IPS DF 6.9 (cell line): ENCODE data around the gene TBKBP1.

Experiments used
- DNase-seq: peaks from one replicate; pipeline ENCODE4 v3.0.0-alpha.2; 2013; ENCODE audit warnings: low read depth, low spot score
- H3K27ac ChIP-seq: one replicate; pipeline ENCODE4 v1.5.1; 2013; ENCODE audit warnings: low read length, control low read depth
- H3K27me3 ChIP-seq: 2 replicates; pipeline ENCODE4 v1.6.1; 2013; ENCODE audit warnings: mild to moderate bottlenecking, low read length; ENCODE audit not compliant: control insufficient read depth, insufficient read depth
- H3K36me3 ChIP-seq: 2 replicates; pipeline ENCODE4 v1.6.1; 2013; ENCODE audit warnings: low read length; ENCODE audit not compliant: control insufficient read depth, insufficient read depth
- H3K4me1 ChIP-seq: 2 replicates; pipeline ENCODE4 v1.6.1; 2013; ENCODE audit warnings: low read length; ENCODE audit not compliant: control insufficient read depth, insufficient read depth
- H3K4me3 ChIP-seq: 2 replicates; pipeline ENCODE4 v1.5.1; 2013; ENCODE audit warnings: mild to moderate bottlenecking, low read length
- H3K9me3 ChIP-seq: 2 replicates; pipeline ENCODE4 v1.6.1; 2013; ENCODE audit warnings: low read length, inconsistent platforms; ENCODE audit not compliant: control insufficient read depth, insufficient read depth
- WGBS: extraction: QIAGEN DNeasy Blood & Tissue Kit; methylation state at CpG from one replicate; pipeline ENCODE4 v1.1.7; 2013; ENCODE audit warnings: mixed read lengths, missing lambda C conversion rate; ENCODE audit not compliant: insufficient read length, insufficient coverage; 5-methylcytosine and 5-hydroxymethylcytosine counted together

Gene TBKBP1

DNA sequence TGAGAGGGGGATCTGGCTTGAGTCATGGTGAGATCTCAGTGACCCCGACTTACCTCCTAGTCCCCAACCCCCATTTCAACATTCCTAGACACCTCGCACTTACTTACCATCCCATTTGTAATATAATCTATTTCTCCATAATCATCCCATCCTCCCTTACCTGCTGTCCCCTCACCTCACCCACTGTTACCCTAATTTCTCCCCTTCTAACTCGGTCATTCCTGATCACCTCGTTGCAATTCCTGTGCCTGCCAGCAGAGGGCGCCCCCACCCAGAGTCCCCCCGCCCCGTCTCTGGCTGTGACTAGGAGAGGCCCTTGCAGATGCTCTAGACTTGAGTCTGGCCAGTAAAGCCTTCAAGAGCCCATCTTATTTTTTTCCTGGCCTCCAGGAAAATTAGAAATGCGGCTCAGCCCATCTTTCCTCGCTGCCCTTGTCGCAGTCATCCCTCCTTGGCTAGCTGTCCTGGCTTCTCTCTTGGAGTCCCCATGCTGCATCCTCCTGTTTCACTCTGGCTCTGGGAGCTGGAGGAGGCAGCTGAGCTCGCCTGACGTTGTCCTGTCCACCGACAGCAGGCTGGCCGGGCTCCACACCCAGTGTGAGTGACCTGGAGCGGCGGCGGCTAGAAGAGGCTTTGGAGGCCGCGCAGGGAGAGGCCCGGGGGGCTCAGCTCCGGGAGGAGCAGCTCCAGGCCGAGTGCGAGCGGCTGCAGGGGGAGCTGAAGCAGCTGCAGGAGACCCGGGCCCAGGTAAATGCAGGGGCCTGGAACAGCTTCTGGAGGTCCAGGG lies 5.0 kb downstream of the TBKBP1 start:
- H3K9me3 ChIP-seq: no peaks in the 10 kb centered on the region
- no peaks in the 10 kb centered on the region for H3K4me1 ChIP-seq
- 100% methylated on average over 1 of the region's 25 CpGs for WGBS
- no peak for DNase-seq
- 0 out of 2 replicates have a peak, but pooled peaks cover 2% of the 10 kb centered on the region for H3K36me3 ChIP-seq
- no peaks in the 10 kb centered on the region for H3K27me3 ChIP-seq
- H3K4me3 ChIP-seq: no peak overlapping the region
- H3K27ac ChIP-seq: no peak overlapping the region

DNA sequence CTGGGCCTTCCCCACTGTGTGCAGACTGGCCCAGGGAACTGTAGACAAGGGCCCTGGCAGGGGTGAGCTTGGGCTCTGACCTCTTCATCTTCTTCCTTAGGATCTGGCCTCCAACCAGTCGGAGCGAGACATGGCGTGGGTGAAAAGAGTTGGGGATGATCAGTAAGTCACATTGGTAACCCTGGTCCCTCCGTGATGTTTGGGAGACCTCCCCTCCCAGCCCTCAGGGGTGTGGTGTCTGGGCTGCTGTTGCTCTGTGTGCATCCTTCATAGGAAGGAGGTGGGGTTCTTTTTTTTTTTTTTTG lies 5.5 kb downstream of the TBKBP1 start:
- no peaks in the 10 kb centered on the region for H3K9me3 ChIP-seq
- H3K4me3 ChIP-seq: no peak overlapping the region
- H3K36me3 ChIP-seq: 0 out of 2 replicates have a peak, but pooled peaks cover 2% of the 10 kb centered on the region
- no peaks in the 10 kb centered on the region for H3K4me1 ChIP-seq
- H3K27me3 ChIP-seq: no peaks in the 10 kb centered on the region
- no CpG with 5 or more reads among the region's 4 CpGs for WGBS
- no peak overlapping the region for H3K27ac ChIP-seq
- DNase-seq: no peak

DNA sequence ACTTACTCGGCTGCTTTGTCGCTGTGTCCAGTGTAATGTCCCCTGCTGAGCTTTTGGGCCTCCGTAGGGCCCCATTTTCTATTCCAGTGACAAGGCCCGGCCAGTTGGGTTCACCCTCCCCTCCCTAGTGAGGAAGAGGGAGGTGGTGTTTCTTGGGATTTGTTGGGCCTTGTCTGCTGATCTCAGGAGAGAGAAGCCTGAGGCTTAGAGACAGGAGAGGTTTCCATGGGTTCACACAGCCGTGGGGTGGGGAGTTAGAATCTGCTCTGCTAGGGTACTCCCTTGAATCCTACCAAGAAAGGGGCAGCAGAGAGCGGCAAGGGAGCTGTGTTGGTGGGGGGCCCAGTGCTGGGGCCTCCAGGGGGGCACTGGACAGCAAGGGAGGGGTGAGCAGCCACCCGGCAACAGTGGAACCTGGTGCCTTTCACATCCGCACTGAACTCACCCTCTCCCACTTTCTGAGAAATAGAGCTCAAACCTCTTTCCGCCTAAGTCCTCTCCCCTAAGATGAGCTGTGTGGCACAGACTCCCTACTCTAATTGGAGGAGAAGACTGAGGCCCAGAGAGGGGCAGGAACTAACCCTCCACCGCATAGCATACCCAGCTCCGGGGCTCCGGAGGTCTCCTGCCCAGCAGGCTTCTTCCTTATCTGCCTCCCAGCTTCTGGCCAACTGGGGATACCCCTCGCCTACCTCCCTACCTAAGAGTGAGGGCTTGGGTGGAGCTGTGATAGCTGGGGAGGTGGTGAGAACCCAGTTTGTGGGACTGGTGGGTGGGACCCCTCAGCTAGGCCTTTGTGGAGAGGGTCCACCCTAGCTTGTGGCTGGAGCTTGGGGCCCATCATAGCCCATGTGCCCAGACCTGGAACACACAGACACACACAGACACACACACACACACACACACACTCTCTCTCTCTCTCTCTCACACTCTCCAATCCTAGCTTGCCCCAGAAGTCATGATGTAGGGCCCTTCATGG lies 6.8 kb downstream of the TBKBP1 start:
- H3K9me3 ChIP-seq: no peaks in the 10 kb centered on the region
- WGBS: no CpG with 5 or more reads among the region's 13 CpGs
- H3K4me1 ChIP-seq: no peaks in the 10 kb centered on the region
- no peak for DNase-seq
- H3K36me3 ChIP-seq: 0 out of 2 replicates have a peak, but pooled peaks cover 2% of the 10 kb centered on the region
- H3K27ac ChIP-seq: no peak overlapping the region
- H3K27me3 ChIP-seq: no peaks in the 10 kb centered on the region
- H3K4me3 ChIP-seq: no peak overlapping the region

DNA sequence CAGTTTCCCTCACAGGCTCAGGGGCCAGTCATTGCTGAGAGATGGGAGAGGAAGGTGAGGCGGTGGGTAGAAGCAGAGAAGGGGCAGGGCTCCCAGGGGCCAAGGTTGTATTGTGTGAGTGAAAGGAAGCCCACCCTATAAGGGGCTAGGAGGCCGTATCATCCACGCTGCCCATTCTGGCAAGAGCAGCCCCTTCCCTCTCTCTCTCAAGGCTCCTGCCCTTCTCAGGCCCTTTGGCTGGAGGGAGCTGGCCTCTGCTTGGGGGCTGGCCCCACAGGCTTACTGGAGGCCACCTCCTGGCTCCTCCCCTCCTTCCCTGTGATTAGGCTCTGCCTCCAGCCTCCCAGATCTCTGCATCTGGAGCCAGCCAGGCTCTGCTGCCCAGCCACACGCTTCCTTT lies 7.6 kb downstream of the TBKBP1 start:
- Histone ChIP-seq H3K27me3 (no peaks in the 10 kb centered on the region), H3K36me3 (0 out of 2 replicates have a peak, but pooled peaks cover 2% of the 10 kb centered on the region), H3K4me3 (no peak overlapping the region), H3K4me1 (no peaks in the 10 kb centered on the region), H3K9me3 (no peaks in the 10 kb centered on the region), H3K27ac (no peak overlapping the region)
- WGBS: no CpG with 5 or more reads among the region's 4 CpGs
- DNase-seq: no peak

DNA sequence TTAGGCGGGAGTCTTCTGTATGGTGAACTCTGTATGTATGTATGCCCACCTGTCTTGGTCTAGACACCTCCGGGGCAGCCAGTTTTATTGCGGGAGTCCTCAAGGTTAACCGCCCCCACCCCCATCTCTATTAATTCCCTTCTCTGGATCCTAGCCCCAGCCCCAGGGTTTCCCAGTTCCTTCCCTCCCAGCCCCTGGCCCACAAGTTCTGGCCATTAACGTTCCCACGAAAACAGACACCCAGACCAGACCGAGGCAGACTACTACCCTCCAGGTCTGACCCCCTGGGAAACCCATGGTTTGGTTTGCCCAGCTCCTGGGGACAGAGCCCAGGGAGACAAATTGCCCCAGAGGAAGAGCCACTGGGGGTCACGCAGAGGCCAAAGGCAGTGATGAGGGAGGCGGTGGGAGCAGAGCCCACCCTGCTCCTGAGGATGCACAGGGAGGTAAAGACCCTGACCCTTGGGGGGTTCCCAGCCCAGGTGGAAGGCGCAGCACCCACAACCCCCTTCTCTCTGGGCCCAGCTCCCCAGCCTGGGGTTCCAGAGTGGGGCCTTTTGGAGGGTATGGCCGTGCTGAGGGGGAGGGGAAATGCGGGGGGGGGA lies 8.5 kb downstream of the TBKBP1 start:
- Histone ChIP-seq H3K27ac (no peak overlapping the region), H3K4me1 (no peaks in the 10 kb centered on the region), H3K4me3 (no peak overlapping the region), H3K27me3 (no peaks in the 10 kb centered on the region), H3K9me3 (no peaks in the 10 kb centered on the region), H3K36me3 (0 out of 2 replicates have a peak, but pooled peaks cover 2% of the 10 kb centered on the region)
- WGBS: no CpG with 5 or more reads among the region's 12 CpGs
- no peak for DNase-seq

DNA sequence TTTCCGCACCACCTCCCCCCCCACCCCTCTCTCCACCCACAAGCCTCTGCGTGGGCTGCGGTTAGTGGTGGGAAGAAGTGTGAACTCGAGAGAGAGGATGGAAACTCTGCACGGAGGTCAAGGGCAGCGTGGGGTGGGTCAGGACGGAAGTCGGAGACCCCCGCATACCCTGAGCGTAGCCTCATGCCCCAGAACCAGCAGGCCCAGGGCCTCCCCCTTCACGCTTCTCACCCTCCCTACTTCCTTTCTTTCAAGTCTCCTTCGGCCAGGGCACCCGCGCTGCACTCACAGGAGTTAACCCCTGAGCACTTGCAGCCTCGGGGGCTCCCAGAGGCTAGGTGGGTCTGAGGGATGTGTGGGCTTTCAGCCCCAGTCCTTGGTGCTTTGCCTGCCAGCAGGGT lies 9.2 kb downstream of the TBKBP1 start:
- Histone ChIP-seq H3K27me3 (no peaks in the 10 kb centered on the region), H3K4me3 (no peak overlapping the region), H3K27ac (no peak overlapping the region), H3K9me3 (no peaks in the 10 kb centered on the region), H3K4me1 (no peaks in the 10 kb centered on the region), H3K36me3 (0 out of 2 replicates have a peak, but pooled peaks cover 2% of the 10 kb centered on the region)
- no peak for DNase-seq
- no CpG with 5 or more reads among the region's 15 CpGs for WGBS

DNA sequence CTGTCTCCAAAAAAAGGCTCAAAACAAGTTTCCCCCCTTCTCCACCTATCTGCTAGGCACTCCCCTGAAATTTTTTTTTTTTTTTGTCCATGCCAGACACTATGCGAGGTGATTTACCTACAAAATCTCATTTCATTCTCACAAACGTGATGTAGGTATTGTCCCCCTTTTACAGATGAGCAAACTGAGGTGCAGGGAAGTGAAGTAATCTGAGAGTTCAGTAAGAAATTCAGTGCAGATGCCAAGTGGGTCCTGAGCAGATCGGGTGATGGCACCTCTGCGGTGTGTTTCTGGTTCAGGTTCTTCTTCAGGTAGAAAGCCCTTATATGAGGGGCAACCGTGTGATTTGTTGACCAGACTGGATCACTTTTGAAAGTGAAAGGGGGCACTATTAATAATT lies 9.7 kb downstream of the TBKBP1 start:
- no peak overlapping the region for H3K4me3 ChIP-seq
- DNase-seq: no peak
- 0 out of 2 replicates have a peak, but pooled peaks cover 2% of the 10 kb centered on the region for H3K36me3 ChIP-seq
- no CpG with 5 or more reads among the region's 5 CpGs for WGBS
- no peaks in the 10 kb centered on the region for H3K4me1 ChIP-seq
- no peaks in the 10 kb centered on the region for H3K9me3 ChIP-seq
- H3K27me3 ChIP-seq: no peaks in the 10 kb centered on the region
- no peak overlapping the region for H3K27ac ChIP-seq

DNA sequence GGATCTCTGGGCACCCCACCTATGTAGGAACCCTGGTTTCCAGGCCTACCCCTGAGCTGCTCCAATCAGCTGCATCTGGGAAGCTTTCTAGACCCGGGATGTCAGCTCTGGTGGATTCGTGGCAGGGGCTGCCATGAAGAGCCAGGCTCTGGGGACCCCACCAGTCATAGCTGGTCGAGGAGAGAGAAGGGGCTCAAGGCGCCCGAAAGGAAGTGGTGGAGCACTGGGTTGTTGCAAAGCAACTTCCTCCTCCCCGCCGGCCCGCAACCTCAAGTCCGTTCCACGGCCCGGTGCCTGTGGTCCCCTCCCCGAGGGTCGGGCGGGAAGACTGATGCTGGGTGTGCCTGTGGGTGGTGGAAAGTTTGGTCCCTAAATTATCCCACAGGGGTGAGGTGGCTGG lies 10.2 kb downstream of the TBKBP1 start:
- Histone ChIP-seq H3K4me1 (no peaks in the 10 kb centered on the region), H3K27ac (no peak overlapping the region), H3K9me3 (no peaks in the 10 kb centered on the region), H3K4me3 (no peak overlapping the region), H3K36me3 (peaks cover under 1% of the 10 kb centered on the region; the same call in 1 of the 2 replicates), H3K27me3 (no peaks in the 10 kb centered on the region)
- WGBS: no CpG with 5 or more reads among the region's 14 CpGs
- no peak for DNase-seq

DNA sequence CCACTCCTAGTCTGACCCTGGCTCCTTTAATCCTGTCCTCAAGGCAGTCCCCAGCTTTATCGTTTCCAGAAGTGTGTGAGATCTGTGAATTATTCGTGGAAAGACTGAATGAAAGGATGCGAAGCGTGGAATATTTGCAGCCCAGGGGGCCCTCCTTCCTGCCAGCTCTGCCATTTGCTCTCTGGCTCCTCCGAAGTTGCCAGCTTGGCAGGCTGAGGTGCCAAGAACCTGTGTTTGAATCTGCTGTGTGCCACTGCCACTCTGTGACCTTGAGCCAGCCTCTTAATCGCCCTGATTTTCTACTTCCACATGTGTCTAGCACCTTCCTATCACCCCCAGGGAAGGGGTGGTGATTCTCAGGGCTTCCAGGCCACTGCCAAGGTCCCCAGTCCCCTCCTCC lies 10.8 kb downstream of the TBKBP1 start:
- no peaks in the 10 kb centered on the region for H3K27me3 ChIP-seq
- DNase-seq: no peak
- H3K27ac ChIP-seq: no peak overlapping the region
- H3K36me3 ChIP-seq: no peaks in the 10 kb centered on the region; the same call in 1 of the 2 replicates
- no CpG with 5 or more reads among the region's 6 CpGs for WGBS
- H3K4me3 ChIP-seq: no peak overlapping the region
- no peaks in the 10 kb centered on the region for H3K9me3 ChIP-seq
- H3K4me1 ChIP-seq: no peaks in the 10 kb centered on the region
